HG02938 (cell line): Measurements from ENCODE around the gene TMEM39B.
A peak's percentile ranks its signal among the peaks of the same experiment; 100 is the strongest.
"Not testable (repeated sequence)": the region's sequence is repeated elsewhere in the genome, so short reads cannot be mapped to it uniquely, and the experiment has no call there.

Experiments used
- ATAC-seq: cut with Tn5 transposase; IDR thresholded peaks from one replicate; pipeline ENCODE4 v1.9.1; 2021; ENCODE audit warnings: mild to moderate bottlenecking, moderate library complexity; ENCODE audit not compliant: unreplicated experiment

Gene TMEM39B

DNA sequence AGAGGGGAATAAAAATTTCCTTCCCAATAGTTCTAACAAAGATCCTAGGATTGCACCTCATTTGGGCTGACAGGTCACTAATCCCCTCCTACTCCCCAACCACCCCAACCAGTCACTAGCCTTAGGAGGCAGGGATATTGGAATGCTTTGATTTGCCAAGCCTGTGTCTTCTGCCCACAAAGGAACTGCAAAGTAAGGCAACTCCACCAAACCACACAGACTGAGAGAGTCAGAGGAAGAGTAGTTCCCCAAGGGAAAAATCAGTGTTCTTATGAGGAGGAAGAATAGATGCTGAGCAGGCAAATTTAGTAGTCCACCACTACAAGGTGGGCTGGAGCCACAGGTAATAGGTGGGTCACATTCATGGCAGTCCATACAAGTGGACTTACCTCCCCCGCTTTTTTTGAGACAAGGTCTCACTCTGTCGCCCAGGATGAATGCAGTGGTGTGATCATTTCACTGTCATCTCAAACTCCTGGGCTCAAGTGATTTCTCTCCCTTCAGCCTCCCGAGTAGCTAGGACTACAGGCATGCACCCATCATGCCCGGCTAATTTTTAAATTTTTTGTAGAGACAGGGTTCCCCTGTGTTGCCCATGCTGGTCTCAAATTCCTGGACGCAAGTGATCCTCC is 3.7 kb upstream of the TMEM39B start:
- ATAC-seq: no peak

DNA sequence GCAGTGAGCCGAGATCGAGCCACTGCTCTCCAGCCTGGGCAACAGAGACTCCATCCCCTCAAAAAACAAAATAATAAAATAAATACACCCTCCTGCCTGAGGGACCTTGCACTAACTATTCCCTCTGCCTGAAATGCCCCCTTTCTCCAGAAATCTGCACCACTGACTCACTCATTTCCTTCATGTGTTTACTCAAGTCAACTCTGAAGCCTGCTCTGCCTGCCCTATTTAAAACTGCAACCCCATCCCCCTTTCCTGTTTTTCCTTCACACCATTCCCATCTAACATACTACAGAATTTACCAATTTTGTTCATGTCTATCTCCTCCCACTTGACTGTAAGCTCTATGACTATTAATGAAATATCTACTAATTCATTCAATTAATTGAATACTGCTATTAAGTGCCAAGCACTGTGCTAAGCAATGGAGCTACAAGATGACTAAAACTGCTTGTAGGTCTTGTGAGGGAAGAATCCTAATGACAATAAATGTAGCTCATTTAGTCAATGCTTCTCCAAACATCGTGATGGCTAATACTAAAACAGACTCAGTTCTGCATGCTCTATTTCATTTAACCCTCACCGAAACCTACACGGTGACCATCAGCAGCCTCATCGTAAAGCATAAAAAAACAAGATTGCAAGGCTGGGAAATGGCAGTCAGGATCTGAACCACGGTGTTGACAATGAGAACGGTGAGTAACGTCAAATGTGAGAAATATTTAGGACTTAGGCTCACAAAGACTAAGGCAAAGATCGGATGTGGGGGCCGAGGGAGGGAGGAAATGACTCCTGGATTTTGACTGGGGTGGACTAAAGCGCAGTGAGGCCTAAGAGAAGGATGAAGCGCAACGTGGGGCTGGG is 749 bp upstream of the TMEM39B start:
- ATAC-seq: no peak

DNA sequence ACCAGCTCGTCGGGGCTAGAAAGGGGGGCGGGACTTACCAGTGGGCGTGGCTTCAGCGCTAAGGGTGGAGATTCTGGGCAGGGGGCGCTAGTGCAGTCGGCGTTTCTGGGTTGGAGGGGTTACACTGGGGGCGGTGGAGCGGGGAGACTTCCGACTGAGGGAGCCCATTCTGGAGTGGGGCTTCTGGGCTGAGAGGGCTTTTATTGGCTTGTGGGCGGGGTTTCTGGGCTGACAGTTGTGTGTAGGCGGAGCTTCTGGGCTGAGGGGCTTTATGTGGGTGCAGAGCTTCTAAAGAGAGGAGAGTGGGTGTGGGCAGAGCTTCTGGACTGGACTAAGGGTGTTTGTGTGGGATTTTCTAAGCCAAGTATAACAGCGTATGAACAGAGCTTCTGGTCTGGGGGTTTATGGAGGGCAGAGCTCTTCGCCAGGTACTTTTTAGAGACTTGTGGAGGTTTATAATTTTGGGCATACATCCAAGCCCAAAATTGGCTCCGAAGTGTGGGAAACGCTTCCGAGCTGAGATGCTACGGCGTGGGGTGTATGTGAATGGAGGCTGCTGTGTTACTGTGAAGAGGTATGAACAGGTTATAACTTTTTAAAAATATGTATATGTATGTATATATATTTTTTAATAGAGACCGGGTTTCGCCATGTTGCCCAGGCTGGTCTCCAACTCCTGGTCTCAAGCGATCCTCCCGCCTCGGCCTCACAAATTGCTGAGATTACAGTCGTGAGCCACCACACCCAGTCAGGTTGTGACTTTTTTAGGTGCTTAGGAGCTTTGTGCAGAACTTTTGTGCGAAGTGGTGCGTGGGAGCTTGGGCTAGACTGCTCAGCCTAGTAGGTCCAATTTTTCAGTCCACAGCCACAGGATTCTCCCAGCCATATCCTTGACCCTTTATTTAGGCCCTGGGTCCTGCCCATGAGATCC is 825 bp downstream of the TMEM39B start:
- ATAC-seq: no peak

DNA sequence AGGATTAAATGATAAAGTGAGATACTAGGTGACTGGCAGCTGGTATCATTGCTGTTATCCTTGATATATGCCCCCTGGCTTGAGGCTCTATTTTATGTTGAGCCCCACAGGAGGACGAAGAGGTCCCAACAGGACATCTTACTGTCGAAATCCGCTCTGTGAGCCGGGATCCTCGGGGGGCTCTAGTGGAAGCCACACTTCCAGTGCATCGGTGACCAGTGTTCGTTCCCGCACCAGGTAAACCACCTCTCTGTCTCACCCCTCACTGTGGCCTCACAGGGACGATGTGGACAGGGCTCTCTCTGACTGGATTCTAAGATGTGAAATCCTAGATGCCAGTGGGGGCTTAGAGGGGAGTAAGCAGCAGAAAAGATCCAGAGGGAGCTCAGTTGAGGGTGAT is 2.1 kb downstream of the TMEM39B start:
- no peak for ATAC-seq

DNA sequence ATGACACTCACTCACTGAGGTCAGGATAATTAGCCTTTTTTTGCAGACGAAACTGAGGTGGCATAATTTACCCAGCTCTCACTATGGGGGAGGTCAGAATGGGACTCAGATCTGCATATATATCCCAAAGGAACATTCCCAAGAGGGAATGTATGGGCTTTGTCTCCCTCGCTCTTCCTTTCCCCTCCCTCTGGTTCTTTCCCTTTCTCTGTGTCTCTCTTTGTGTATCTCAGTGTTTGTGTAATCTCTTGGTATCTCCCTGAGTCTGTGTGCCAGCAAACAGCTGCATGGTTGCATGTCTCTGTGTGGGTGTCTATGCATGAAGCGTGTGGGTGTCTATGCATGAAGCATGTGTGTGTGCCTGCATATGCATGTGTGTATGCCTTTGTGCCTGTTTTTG is 4.7 kb downstream of the TMEM39B start:
- no peak for ATAC-seq

DNA sequence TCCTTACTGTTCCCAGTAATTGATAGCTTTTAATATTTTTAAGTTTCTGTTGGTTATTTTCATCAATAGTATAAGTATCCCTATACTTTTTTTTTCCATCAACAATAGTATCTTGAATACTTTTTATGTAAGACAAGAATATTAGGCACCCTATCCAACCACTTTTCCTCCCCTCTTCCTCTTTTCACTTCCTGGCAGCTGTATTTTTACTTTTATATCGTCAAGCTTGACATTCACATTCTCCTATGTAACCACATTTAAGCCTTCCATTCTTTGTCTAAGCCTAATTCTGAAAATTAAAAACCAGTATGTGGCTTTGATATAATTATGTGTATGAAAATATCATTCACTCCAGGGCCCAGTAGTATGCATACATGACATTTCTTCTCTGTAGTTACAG is 9.3 kb downstream of the TMEM39B start:
- no peak for ATAC-seq

DNA sequence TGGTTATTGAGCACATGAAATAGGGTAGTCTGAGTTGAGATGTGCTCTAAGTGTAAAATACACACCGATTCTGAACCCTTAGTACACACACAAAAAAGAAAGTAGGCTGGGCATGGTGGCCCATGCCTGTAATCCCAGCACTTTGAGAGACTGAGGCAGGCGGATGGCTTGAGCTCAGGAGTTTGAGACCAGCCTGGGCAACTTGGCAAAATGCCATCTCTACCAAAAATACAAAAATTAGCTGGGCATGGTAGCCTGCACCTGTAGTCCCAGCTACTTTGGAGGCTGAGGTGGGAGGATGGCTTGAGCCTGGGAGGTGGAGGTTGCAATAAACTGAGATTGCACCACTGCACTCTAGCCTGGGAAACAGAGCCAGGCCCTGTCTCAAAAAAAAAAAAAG is 13.6 kb downstream of the TMEM39B start:
- ATAC-seq: not testable (repeated sequence)

DNA sequence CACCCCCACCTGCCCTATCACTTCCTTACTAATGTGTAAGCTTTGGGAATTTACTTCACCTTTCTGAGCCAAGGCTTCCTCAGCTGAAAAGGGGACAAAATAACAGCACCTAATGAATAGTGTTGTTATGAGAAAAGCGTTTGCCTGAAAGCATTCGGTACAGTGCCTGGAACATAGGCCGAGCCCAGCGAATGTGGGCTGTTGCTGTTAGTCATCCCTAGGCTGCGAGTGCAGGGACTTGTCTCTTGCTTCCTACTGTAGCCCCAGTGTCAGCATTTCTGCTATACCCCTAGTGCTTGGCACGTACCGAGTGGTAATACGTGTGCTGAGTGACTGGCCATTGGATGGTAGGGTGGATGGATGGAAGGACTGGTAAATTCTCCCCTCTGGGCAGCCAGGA is 18.4 kb downstream of the TMEM39B start:
- no peak for ATAC-seq

DNA sequence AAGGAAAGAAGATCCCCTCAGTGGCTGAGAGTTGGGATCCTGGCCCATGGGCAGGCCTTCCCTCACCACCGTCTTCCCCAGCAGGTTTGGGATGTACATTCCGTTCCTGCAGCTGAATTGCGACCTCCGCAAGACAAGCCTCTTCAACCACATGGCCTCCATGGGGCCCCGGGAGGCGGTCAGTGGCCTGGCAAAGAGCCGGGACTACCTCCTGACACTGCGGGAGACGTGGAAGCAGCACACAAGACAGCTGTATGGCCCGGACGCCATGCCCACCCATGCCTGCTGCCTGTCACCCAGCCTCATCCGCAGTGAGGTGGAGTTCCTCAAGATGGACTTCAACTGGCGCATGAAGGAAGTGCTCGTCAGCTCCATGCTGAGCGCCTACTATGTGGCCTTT is 18.9 kb downstream of the TMEM39B start:
- ATAC-seq: no peak

DNA sequence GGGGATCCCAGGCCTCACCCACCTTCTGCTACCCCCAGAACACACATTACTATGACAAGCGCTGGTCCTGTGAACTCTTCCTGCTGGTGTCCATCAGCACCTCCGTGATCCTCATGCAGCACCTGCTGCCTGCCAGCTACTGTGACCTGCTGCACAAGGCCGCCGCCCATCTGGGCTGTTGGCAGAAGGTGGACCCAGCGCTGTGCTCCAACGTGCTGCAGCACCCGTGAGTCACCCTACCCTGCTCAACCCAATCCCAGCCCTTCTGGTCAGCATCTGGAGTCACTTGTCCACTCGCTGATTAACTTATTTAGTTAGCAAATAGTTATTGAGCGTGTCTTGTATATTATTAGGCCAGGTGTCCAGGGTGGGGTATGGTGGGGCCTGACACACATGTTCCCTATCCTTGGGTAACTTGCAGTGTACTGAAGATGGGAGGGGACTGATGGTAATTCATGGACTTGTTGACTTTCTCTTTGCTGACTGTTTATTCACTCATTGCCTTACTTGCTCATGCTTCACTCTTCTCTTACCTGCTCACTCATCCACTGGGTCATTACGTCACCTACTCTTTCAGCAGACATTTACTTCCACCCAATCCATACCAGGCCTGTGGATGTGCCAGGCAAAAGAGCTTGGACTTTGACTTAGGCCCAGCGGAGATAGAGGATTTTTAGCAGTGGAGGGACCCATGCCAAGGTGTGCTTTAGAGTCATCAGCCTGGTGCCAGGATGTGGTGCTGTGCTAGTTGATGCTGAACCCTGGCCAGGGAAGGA is 22.2 kb downstream of the TMEM39B start:
- no peak for ATAC-seq

DNA sequence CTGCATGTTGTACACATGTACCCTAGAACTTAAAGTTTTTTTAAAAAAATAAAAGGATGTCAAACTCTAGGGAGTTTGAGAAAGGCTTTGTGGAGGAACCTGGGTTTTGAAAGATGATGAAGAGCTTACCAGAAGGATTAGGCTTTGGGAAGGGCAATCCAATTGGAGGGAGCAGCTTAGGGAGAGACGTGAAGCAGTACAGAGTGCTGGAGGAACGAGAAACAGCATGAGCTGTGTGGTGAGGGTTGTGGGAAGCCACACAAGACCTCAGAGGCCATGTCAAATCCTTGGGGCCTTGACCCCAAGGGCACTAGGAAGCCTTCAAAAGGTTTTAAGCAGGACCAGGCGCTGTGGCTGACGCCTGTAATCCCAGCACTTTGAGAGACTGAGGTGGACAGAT is 26.7 kb downstream of the TMEM39B start:
- ATAC-seq: no peak

DNA sequence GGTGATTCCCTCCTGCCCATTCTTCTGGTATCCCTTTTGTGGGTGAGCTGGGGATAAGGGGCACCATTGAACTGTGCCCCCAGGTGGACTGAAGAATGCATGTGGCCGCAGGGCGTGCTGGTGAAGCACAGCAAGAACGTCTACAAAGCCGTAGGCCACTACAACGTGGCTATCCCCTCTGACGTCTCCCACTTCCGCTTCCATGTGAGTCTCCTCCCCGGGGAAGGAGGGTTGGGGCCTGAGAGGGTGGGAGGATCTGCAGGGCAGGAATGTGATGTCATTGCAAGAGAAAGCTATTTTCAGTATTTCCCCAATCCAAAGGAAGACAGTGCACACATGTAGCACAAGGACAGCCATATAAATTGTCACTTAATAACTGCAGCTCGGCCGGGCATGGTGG is 27.6 kb downstream of the TMEM39B start:
- ATAC-seq: no peak

DNA sequence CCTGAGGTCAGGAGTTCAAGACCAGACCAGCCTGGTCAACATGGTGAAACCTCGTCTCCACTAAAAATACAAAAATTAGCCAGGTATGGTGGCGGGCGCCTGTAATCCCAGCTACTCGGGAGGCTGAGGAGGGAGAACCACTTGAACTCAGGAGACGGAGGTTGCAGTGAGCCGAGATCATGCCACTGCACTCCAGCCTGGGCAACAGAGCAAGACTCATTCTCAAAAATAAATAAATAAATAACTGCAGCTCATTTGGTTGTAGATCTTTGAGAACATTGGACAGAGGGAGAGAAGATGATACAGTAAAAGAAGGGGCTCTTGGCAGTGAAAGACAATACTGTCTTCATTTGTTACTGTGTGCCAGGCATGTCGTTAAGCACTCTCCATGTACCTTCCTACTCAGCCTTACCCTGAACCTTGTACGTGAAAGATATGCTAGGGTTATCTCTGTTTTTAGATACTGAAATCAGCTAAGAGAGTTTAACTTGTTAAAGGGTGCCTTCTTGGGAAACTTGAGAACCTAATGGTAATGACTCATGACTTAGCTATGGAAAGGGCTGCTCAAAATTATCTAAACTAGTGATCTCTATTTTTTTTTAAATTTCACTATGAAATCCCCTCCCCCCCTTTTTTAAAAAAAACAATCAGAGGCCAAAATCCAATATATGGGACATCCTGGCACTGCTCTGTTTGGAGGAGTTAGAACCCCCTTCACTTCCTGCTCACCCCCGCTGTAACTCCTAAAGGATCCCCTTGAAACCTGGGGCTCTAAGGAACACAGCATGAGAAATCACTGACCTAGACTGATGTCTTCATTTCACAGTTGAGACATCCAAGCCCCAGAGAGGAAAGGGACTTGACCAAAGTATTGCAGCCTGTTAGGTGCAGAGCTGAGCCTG is 28.3 kb downstream of the TMEM39B start:
- ATAC-seq: no peak

DNA sequence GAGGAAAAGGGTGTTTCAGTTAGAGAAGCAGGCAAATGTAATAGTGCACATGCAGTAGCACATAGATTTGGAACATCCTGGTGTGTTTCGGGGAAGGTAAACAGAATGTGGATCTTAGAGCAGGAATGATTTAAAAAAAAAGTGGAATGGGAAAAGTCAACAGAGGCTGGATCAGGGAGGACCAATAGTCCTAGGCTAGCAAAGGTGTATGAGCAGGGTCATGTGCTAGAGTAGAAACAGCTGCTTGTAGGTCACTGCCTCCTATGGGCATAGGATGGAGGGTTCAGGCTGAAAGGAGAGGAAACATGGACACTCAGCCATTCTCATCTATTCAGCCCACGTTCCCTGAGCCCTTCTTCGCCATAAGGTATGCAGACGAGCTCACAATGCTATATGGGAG is 31.4 kb downstream of the TMEM39B start:
- no peak for ATAC-seq

DNA sequence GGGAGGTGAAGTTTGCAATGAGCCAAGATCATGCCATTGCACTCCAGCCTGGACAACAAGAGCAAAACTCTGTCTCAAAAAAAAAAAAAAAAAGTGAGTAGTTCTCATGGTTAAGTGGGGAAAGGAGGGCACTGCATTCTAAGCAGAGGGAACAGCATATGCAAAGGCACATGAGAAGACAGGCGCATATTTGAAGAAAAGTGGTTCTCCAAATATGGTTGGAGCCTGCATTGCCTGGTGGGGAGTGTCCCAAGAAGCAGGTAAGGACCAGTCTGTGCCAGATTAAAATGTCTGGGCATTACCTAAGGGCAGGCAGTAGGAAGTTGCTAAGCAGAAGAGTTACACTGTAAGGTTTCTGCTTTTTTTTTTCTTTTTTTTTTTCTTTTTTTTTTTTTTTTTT is 32.6 kb downstream of the TMEM39B start:
- ATAC-seq: no peak

DNA sequence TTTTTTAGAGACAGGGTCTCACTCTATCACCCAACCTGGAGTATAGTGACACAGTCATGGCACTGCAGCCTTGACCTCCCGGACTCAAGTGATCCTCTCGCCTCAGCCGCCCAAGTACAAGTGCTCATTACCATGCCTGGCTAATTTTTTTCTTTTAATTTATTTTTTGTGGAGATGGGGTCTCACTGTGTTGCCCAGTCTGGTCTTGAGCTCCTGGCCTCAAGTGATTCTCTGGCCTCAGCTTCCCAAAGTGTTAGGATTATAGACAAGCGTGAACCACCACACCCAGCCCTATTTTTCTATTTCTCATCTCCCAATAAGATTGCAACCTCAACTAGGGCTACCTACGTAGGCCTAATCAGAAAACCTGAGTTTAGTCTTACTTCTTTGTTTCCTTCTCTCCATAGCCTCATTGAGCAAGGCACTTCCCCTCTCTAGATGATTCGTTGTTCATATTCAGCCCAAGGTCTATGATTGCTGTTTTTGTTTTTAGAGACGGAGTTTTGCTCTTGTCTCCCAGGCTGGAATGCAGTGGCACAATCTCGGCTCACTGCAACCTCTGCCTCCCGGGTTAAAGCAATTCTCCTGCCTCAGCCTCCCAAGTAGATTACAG is 34.0 kb downstream of the TMEM39B start:
- no peak for ATAC-seq

DNA sequence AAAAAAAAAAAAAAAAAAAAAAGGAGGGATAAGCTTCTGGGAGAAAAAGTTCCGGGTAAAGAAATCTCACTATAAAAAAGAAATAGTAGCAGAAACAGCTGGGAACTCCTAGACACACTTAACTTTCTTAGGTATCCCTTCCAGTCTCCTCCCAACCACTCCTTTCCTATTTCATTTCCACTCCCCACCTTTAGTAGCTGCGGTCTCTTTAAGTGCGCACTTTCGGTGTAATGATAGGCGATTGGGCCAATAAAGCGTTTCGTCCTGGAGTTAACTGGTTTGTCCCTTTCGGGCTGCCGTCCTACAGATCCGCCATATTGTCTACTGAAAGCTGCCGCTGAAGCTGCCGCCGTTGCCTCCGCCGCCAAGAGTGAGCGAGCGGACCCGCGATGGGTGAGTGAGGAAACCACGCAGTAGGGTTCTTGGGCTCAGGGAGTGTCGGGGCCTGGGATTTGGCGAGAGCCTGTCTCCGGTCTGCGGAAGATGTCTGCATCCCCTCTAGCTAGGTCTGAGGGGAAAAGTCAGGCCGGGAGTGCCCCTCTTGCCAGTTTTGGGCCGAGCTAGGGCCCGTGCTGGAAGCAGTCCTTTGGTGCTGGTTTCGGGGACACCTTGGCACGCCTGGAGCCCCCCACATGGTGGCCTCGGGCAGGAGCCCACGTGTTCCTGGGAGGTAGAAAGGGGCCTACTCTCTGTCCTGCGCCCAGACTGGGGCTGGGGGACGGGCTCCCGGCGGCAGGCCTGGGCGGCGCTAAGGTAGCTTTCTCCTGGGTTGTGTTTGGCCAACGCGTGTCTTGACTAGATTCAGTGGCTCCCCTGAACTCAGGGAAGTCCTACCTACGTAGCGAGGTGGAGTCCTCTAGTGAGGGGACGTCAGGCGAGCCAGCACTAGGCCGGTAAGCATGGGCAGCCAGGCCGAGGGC is 35.3 kb downstream of the TMEM39B start, which contains the start of gene KPNA6:
Gene KPNA6 (plus strand): TSS at position 315 of the 920 bp plus-strand sequence. CDS start 75 bp downstream, at position 390.
- peak; percentile 77 for ATAC-seq

DNA sequence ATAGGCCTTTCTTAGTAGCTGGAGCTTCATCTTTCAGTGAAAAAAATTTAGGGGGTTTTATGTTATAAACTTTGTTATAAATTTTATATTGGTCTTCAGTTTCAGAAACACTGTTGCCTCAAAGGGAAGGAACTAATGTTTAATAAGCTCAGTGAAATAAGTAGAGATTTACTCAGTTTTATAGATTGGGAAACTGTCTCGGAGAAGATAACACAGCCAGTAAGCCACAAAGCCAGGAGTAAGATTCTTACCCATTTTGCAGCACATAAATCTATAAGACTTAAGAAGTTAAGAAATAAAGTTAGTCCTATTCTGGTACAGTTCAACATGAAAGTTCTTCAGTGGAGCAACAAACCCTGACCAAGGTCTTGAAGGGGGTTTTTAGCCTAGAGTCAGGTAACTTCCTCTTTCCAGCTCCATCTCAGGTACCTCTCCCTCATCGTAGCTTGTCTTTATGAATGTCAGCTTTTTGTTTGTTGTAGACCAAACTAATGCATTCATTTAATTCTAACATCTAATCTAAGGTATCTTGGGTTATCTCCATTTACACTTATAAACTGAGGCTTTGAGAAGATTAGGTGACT is 38.4 kb downstream of the TMEM39B start:
- ATAC-seq: no peak
